HG02759 (cell line): ENCODE measurements around the gene C1RL.
"Not testable (repeated sequence)": the region's sequence is repeated elsewhere in the genome, so short reads cannot be mapped to it uniquely, and the experiment has no call there.

ENCODE experiments used
- ATAC-seq: cut with Tn5 transposase; IDR thresholded peaks from one replicate; pipeline ENCODE4 v1.9.1; 2021; ENCODE audit warnings: mild to moderate bottlenecking, moderate library complexity; ENCODE audit not compliant: unreplicated experiment

Gene C1RL

DNA sequence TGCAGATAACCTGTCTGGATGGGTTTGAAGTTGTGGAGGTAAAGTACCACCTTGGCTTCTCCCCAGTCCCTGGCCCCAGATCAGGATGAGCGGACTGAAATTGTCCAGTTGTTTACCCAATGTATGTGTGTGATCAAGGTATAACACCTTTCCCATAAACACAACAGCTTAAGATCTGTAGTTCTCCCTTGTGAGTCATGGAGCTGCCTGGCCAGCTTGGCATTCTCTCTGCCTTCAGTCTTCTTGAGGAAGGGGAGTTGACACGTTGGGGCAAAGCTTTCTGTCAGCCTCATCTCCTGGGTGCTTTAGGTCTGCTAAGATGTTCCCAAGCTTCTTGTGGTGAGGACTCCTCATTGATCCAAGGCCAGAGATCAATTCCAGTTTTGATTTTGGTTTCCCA, 42.4 kb downstream of the C1RL start:
- ATAC-seq: no peak

DNA sequence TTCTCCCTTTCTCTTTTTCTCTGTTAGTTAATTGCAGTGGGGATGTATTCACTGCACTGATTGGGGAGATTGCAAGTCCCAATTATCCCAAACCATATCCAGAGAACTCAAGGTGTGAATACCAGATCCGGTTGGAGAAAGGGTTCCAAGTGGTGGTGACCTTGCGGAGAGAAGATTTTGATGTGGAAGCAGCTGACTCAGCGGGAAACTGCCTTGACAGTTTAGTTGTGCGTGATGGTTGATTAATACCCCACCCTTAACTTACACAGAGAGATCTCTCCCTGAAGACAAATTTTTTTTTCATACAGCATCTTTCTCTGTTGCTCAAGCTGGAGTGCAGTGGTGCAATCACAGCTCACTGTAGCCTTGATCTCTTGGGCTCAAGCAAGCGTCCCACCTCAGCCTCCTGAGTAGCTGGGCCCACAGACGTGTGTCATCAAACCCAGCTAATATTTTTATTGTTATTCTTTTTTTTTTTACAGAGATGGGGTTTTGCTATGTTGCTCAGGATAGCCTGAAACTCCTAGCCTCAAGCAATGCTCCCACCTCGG, 43.9 kb downstream of the C1RL start:
- no peak for ATAC-seq

GRCh38 chr12:7064516-7064915, 44.5 kb downstream of the C1RL start:
- no peak for ATAC-seq

GRCh38 chr12:7061596-7061995, 47.4 kb downstream of the C1RL start:
- ATAC-seq: no peak

GRCh38 chr12:7061138-7061537, 47.9 kb downstream of the C1RL start:
- no peak for ATAC-seq

- no peak for ATAC-seq
Measured at GRCh38 chr12:7060353-7060954, 48.6 kb downstream of the C1RL start, which contains the start of gene C1S. Gene C1S, plus strand, starts transcription at chr12:7060718. Its CDS starts 1,195 bp downstream, at chr12:7061913.

DNA sequence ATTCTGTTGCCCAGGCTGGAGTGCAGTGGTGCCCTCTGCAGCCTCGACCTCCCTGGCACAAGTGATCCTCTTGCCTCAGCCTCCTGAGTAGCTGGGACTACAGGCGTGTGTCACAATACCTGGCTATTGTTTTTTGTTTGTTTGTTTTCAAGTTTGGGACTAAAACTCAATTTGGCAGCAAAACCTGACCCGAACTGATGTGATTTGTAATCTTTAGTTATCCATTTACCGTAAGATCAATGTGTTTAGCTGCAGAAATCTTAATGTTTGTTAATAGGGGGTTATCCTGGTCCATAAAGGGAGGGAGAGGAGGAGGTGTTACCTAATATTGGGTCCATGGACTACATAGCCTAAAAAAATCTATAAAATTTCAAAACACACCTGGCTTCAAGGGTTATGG, 49.2 kb downstream of the C1RL start:
- ATAC-seq: no peak

DNA sequence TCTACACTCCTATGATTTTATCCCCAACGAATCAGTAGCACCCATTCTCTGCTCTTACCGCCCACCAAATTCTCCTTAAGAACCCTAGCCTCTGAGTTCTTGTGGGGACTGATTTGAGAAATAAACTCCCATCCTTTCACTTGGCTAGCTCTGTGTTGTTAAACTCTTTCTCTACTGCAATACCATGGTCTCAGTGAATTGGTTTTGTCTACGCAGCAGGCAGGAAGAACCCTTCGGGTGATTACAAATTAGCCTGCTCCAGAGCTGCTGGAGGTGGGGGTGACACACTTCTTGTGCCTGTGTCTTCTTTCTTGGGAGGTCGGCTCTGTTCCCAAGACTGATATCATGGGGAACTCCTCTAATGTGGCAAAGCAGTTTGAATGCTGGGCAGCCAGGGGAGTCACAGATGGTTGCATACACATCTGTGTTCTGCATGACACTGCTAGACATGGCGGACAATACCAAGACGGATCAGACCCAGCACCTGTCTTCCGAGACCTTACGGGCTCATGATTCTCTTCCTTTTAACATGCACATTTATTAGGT, 50.1 kb downstream of the C1RL start:
- no peak for ATAC-seq

GRCh38 chr12:7058163-7058845, 50.7 kb downstream of the C1RL start:
- no peak for ATAC-seq

DNA sequence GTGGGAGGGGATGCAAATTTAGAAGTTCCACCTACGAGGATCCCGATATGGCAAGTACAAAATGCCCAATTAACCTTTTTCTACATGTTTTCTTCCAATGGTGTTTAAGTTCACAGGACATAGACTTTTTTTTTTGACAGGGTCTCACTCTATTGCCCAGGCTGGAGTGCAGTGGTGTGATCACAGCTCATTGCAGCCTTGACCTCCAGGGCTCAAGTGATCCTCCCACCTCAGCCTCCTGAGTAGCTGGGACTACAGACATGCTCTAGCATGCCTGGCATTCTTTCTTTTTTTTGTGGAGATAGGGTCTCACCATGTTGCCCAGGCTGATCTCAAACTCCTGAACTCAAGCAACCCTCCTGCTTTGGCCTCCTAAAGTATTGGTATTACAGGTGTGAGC, 53.3 kb downstream of the C1RL start:
- not testable (repeated sequence) for ATAC-seq

GRCh38 chr12:7054925-7055324, 54.1 kb downstream of the C1RL start:
- no peak for ATAC-seq

GRCh38 chr12:7049973-7050372, 59.0 kb downstream of the C1RL start:
- ATAC-seq: not testable (repeated sequence)

- not testable (repeated sequence) for ATAC-seq
Measured at GRCh38 chr12:7049445-7049951, 59.5 kb downstream of the C1RL start.

DNA sequence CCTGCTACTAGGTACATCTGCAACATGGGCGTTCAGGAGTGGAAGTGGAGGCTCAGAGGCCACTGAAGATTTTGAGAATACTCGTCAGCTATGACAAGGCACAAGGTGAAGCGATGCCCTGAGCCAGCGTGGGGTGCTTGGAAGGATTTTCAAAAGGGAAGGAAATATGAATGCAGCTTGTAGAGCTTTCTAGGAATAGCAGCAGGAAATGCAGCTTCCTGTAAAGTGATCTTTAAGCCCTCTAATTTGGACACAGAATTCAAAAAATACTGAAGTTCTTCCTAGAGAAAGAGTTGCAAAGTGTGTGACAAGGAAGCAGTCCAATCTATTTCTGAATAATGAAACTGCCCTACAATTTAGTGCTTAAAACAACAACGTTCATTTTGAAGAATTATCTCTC, 61.7 kb downstream of the C1RL start:
- ATAC-seq: no peak

GRCh38 chr12:7046383-7047105, 62.5 kb downstream of the C1RL start:
- ATAC-seq: no peak

DNA sequence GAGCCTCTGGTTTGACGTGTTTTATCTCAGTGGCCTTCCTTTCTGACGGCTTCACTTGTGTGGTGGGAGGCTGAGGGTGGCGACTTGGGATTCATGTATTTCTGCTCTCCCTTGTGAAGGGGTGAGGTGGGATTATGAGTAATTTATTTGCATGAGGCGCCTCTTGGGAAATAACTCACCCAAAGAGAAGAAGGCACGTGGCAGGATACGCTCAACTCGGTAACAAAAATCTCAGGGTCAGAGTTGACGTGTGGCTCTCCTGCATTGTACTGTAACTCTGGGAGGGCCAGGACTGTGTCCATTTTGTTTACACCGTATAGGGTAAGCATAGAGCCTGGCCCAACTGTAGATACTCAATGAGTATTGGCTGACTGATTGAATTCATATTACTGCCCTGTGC, 63.1 kb downstream of the C1RL start:
- no peak for ATAC-seq
